Smooth muscle cell (in vitro differentiated cells): ENCODE data around the gene CNST. TPM values are rescaled to one million over a fixed set of nuclear protein-coding genes. Genes with fewer than 3 reads are reported as not detected.

Source experiments
- DNase-seq: peaks from one replicate; lab custom pipeline; 2025; ENCODE audit not compliant: unreplicated experiment; lab: John Stamatoyannopoulos, UW
- H2AFZ ChIP-seq: fragments of 200-600 bp; sonication (generic); 2 replicates; pipeline ENCODE4 v1.6.0; 2016; ENCODE audit warnings: antibody characterized with exemption, low read depth, mild to moderate bottlenecking
- H3F3A ChIP-seq: fragments of 200-600 bp; sonication (generic); 2 replicates; pipeline ENCODE4 v1.6.0; 2017; ENCODE audit warnings: antibody characterized with exemption, low read depth
- H3K27ac ChIP-seq: fragments of 200-600 bp; sonication (generic); 2 replicates; pipeline ENCODE4 v1.5.1; 2016; ENCODE audit warnings: low read depth, mild to moderate bottlenecking
- H3K27me3 ChIP-seq: fragments of 200-600 bp; sonication (generic); 2 replicates; pipeline ENCODE4 v1.6.1; 2016; ENCODE audit warnings: low read depth, mild to moderate bottlenecking
- H3K36me3 ChIP-seq: fragments of 200-600 bp; sonication (generic); 2 replicates; pipeline ENCODE4 v1.5.1; 2016; ENCODE audit warnings: low read depth
- H3K4me1 ChIP-seq: fragments of 200-600 bp; sonication (generic); 2 replicates; pipeline ENCODE4 v1.5.1; 2016; ENCODE audit warnings: low read depth
- H3K4me2 ChIP-seq: fragments of 200-600 bp; sonication (generic); 2 replicates; pipeline ENCODE4 v1.6.0; 2016; ENCODE audit warnings: mild to moderate bottlenecking
- H3K4me3 ChIP-seq: fragments of 200-600 bp; sonication (generic); 2 replicates; pipeline ENCODE4 v1.5.1; 2016; ENCODE audit warnings: mild to moderate bottlenecking
- H3K79me2 ChIP-seq: fragments of 200-600 bp; sonication (generic); 2 replicates; pipeline ENCODE4 v1.6.0; 2016; ENCODE audit warnings: low read depth, mild to moderate bottlenecking
- H3K9ac ChIP-seq: fragments of 200-600 bp; sonication (generic); 2 replicates; pipeline ENCODE4 v1.6.0; 2016; ENCODE audit warnings: low read depth
- H3K9me3 ChIP-seq: fragments of 200-600 bp; sonication (generic); replicated peaks from 2 replicates; pipeline ENCODE4 v1.5.1; 2016; ENCODE audit warnings: low read depth
- H4K20me1 ChIP-seq: fragments of 200-600 bp; sonication (generic); 2 replicates; pipeline ENCODE4 v1.6.0; 2016; ENCODE audit warnings: low read depth
- WGBS: methylation state at CpG from one replicate; pipeline ENCODE4 v1.1.7; 2016; ENCODE audit warnings: low lambda C conversion rate; 5-methylcytosine and 5-hydroxymethylcytosine counted together
- polyA plus RNA-seq: library from polyadenylated mRNA; unstranded; fragments of >200 nt; fragmentation: Nextera tagmentation; extraction: Ambion mirVana; gene quantifications from 2 replicates; pipeline ENCODE4 v1.2.1, GENCODE V29; 2016
- total RNA-seq: library from RNA; depleted of rRNA; stranded (reverse); fragments of >200 nt; gene quantifications from 2 replicates; pipeline ENCODE4 v1.2.3, GENCODE V29; 2014
- TF ChIP-seq, protein P1 (sequence below): fragments of 200-600 bp; sonication (generic); IDR thresholded peaks from 2 replicates; pipeline ENCODE4 v1.5.1; 2017; ENCODE audit warnings: borderline replicate concordance, mild to moderate bottlenecking, antibody characterized with exemption; ENCODE audit not compliant: insufficient read depth, poor library complexity, severe bottlenecking

The CNST gene
- total and polyA plus RNA-seq, 2 experiments from 2014 or later, result 6.7 to 16.9 TPM

- Histone ChIP-seq H3K9ac (no peak overlapping the region), H2AFZ (no peak overlapping the region), H3K27me3 (no peaks in the 10 kb centered on the region), H3K4me2 (no peak overlapping the region), H3K4me3 (no peak overlapping the region), H4K20me1 (no peaks in the 10 kb centered on the region), H3K4me1 (no peaks in the 10 kb centered on the region), H3K79me2 (no peaks in the 10 kb centered on the region), H3K36me3 (peaks cover 6% of the 10 kb centered on the region), H3F3A (no peaks in the 10 kb centered on the region), H3K27ac (no peak overlapping the region), H3K9me3 (no peaks in the 10 kb centered on the region)
- TF ChIP-seq, protein P1, sequence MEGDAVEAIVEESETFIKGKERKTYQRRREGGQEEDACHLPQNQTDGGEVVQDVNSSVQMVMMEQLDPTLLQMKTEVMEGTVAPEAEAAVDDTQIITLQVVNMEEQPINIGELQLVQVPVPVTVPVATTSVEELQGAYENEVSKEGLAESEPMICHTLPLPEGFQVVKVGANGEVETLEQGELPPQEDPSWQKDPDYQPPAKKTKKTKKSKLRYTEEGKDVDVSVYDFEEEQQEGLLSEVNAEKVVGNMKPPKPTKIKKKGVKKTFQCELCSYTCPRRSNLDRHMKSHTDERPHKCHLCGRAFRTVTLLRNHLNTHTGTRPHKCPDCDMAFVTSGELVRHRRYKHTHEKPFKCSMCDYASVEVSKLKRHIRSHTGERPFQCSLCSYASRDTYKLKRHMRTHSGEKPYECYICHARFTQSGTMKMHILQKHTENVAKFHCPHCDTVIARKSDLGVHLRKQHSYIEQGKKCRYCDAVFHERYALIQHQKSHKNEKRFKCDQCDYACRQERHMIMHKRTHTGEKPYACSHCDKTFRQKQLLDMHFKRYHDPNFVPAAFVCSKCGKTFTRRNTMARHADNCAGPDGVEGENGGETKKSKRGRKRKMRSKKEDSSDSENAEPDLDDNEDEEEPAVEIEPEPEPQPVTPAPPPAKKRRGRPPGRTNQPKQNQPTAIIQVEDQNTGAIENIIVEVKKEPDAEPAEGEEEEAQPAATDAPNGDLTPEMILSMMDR, result no peak
- WGBS, result 96% methylated on average over 7 of the region's 7 CpGs
- DNase-seq, result no peak
Measured at GRCh38 chr1:246540738-246541491, 25.3 kb upstream of the CNST start.

DNA sequence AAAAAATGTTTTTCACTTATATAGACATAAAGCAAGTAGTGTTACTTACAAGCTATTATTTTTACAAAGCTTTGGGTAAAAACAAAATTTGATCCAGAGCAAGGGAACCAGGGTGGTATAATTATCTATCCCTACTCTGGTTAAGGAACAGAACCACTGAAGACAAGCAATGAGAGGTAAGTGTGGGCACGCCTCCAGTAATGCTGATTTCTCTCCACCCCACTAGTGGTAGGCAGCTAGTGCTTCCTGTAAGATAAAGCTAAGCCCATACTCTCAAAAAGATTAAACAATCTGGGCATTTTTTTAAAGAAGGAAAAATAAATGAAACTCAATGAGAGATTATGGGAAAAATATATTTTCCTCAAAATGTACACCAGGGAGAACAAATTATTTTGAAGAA, 22.3 kb upstream of the CNST start:
- 98% methylated on average over 1 of the region's 1 CpG for WGBS
- H3F3A ChIP-seq, result no peaks in the 10 kb centered on the region
- H3K79me2 ChIP-seq, result no peaks in the 10 kb centered on the region
- H3K27me3 ChIP-seq, result no peaks in the 10 kb centered on the region
- H3K36me3 ChIP-seq, result peaks cover 17% of the 10 kb centered on the region
- H3K4me3 ChIP-seq, result no peak overlapping the region
- DNase-seq, result no peak
- no peak overlapping the region for H3K4me2 ChIP-seq
- TF ChIP-seq, protein P1, result no peak
- no peaks in the 10 kb centered on the region for H3K9me3 ChIP-seq
- no peak overlapping the region for H3K27ac ChIP-seq
- H3K4me1 ChIP-seq, result no peaks in the 10 kb centered on the region
- H3K9ac ChIP-seq, result no peak overlapping the region
- no peaks in the 10 kb centered on the region for H4K20me1 ChIP-seq
- H2AFZ ChIP-seq, result no peak overlapping the region

- Histone ChIP-seq H3K9me3 (no peaks in the 10 kb centered on the region), H3K4me1 (no peaks in the 10 kb centered on the region), H3K4me2 (no peak overlapping the region), H3K9ac (no peak overlapping the region), H3K27ac (no peak overlapping the region), H4K20me1 (no peaks in the 10 kb centered on the region), H3K4me3 (no peak overlapping the region), H3K79me2 (peaks cover under 1% of the 10 kb centered on the region), H2AFZ (no peak overlapping the region), H3K36me3 (peaks cover 19% of the 10 kb centered on the region), H3F3A (no peaks in the 10 kb centered on the region), H3K27me3 (no peaks in the 10 kb centered on the region)
- DNase-seq, result no peak
- 92% methylated on average over 4 of the region's 4 CpGs for WGBS
- TF ChIP-seq, protein P1, result no peak
Measured at GRCh38 chr1:246549665-246550064, 16.6 kb upstream of the CNST start.

DNA sequence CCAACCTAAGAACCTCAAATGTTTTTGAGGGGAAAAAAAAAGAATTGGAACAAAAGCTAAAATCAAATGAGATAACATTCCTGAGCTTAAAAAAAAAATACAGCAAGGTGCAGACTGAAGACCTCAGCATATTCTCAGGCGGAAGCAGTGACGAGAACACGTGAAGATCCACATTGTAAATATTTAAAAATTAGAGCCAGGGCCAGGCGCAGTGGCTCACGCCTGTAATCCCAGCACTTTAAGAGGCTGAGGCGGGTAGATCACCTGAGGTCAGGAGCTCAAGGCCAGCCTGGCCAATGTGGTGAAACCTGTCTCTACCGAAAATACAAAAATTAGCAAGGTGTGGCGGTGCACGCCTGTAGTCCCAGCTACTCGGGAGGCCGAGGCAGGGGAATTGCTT, 15.9 kb upstream of the CNST start:
- TF ChIP-seq, protein P1, result no peak
- no peaks in the 10 kb centered on the region for H3K9me3 ChIP-seq
- no peak overlapping the region for H3K4me2 ChIP-seq
- no peaks in the 10 kb centered on the region for H4K20me1 ChIP-seq
- H3K79me2 ChIP-seq, result peaks cover 8% of the 10 kb centered on the region
- WGBS, result 71% methylated on average over 11 of the region's 11 CpGs
- no peak overlapping the region for H3K4me3 ChIP-seq
- H3K27ac ChIP-seq, result no peak overlapping the region
- DNase-seq, result no peak
- H3K27me3 ChIP-seq, result no peaks in the 10 kb centered on the region
- no peaks in the 10 kb centered on the region for H3K4me1 ChIP-seq
- H3F3A ChIP-seq, result no peaks in the 10 kb centered on the region
- H3K9ac ChIP-seq, result no peak overlapping the region
- H2AFZ ChIP-seq, result no peak overlapping the region
- H3K36me3 ChIP-seq, result peaks cover 27% of the 10 kb centered on the region
